ENCODE data around the gene PCDHGC4. TPM values are rescaled to one million over a fixed set of nuclear protein-coding genes. Genes with fewer than 3 reads are reported as not detected.
A peak's percentile ranks its signal among the peaks of the same experiment; 100 is the strongest.

PCDHGC4 gene
- total RNA-seq, 1 donor from 2014 or later: 2.8 TPM

DNA sequence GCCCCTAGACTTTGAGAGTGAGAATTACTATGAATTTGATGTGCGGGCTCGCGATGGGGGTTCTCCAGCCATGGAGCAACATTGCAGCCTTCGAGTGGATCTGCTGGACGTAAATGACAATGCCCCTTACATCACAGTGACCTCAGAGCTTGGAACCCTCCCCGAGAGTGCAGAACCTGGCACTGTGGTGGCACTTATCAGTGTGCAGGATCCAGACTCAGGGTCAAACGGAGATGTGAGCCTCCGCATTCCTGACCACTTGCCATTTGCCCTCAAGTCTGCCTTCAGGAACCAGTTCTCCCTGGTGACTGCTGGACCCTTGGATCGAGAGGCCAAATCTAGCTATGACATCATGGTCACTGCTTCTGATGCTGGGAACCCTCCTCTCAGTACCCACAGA lies 1.3 kb downstream of the PCDHGC4 start:
- H3K27me3 Mint-ChIP-seq (ENCODE audit: unreplicated experiment): no peaks in the 10 kb centered on the region
- peaks cover 27% of the 10 kb centered on the region for H3K4me1 Mint-ChIP-seq (ENCODE audit: unreplicated experiment)
- no peak overlapping the region for H3K27ac Mint-ChIP-seq (ENCODE audit: unreplicated experiment)
- peaks cover 23% of the 10 kb centered on the region for H3K36me3 Mint-ChIP-seq (ENCODE audit: unreplicated experiment)
- TF ChIP-seq, protein P1, sequence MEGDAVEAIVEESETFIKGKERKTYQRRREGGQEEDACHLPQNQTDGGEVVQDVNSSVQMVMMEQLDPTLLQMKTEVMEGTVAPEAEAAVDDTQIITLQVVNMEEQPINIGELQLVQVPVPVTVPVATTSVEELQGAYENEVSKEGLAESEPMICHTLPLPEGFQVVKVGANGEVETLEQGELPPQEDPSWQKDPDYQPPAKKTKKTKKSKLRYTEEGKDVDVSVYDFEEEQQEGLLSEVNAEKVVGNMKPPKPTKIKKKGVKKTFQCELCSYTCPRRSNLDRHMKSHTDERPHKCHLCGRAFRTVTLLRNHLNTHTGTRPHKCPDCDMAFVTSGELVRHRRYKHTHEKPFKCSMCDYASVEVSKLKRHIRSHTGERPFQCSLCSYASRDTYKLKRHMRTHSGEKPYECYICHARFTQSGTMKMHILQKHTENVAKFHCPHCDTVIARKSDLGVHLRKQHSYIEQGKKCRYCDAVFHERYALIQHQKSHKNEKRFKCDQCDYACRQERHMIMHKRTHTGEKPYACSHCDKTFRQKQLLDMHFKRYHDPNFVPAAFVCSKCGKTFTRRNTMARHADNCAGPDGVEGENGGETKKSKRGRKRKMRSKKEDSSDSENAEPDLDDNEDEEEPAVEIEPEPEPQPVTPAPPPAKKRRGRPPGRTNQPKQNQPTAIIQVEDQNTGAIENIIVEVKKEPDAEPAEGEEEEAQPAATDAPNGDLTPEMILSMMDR (IDR thresholded peaks at IDR 0.05): no peak
- H3K9me3 Mint-ChIP-seq (ENCODE audit: unreplicated experiment): no peaks in the 10 kb centered on the region
- DNase-seq (ENCODE audit: extremely low spot score, unreplicated experiment): peak; percentile 56
- H3K4me3 Mint-ChIP-seq (ENCODE audit: unreplicated experiment): no peak overlapping the region

DNA sequence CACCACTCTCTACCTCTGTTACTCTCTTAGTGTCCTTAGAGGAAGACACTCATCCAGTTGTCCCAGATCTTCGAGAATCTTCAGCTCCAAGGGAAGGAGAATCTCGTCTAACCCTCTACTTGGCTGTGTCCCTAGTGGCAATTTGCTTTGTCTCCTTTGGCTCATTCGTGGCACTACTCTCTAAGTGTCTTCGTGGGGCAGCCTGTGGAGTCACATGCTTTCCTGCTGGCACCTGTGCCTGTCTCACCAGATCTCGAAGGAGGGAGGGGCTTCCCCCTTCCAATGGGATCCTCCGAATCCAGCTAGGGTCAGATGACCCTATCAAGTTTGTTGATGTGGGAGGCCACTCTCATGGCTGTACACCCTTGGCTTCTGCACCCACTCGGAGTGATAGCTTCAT lies 2.3 kb downstream of the PCDHGC4 start:
- TF ChIP-seq, protein P1 (IDR thresholded peaks at IDR 0.05): no peak
- no peaks in the 10 kb centered on the region for H3K27me3 Mint-ChIP-seq (ENCODE audit: unreplicated experiment)
- H3K4me1 Mint-ChIP-seq (ENCODE audit: unreplicated experiment): peaks cover 27% of the 10 kb centered on the region
- peaks cover 24% of the 10 kb centered on the region for H3K36me3 Mint-ChIP-seq (ENCODE audit: unreplicated experiment)
- no peak overlapping the region for H3K4me3 Mint-ChIP-seq (ENCODE audit: unreplicated experiment)
- no peak overlapping the region for H3K27ac Mint-ChIP-seq (ENCODE audit: unreplicated experiment)
- peak; percentile 62 for DNase-seq (ENCODE audit: extremely low spot score, unreplicated experiment)
- H3K9me3 Mint-ChIP-seq (ENCODE audit: unreplicated experiment): no peaks in the 10 kb centered on the region

DNA sequence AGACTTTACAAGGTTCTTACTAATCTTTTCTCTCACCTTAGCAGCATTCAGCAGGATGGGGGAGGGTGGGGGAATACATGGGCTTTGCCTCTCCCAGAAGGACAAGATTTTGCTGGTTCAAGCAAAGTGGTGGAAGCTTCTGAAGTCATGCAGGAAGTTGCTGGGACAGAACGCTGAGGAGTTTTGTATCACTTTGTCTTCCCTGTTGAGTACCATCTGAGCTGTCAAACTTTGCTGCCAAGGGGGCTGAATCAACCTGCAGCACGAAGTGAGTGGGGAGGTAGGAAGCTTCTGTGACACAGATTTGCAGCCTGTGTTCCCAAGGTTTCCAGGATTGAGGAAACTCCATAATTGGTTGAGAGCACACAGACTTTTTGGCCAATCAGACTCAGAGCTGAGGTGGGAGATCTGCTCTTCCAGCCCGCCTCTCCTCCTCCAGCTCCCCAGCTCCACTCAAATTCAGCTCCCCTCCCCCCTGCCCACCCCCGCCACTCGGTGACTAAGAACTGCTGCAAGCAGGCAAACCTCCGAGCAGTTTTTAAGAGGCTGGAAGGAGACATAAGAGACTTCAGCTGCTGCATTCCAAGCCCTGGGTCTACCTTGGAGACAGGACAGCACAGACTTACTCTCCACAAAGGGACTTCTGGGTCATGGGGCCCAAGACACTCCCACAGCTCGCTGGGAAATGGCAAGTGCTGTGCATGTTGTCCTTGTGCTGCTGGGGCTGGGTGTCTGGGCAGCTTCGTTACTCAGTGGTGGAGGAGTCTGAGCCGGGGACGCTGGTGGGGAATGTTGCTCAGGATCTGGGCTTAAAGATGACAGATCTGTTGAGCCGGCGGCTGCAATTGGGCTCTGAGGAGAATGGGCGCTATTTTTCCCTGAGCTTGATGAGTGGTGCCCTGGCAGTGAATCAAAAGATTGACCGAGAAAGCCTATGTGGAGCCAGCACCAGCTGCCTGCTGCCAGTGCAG lies 4.0 kb downstream of the PCDHGC4 start, which contains the start of gene PCDHGC5:
Gene PCDHGC5 (plus strand): TSS at position 491 of the 971 bp plus-strand sequence. CDS start 160 bp downstream, at position 651.
- Mint-ChIP-seq H3K4me3 (ENCODE audit: unreplicated experiment) (no peak within 1 kb of the TSS), H3K36me3 (ENCODE audit: unreplicated experiment) (peaks cover 24% of the 10 kb centered on the region), H3K9me3 (ENCODE audit: unreplicated experiment) (no peaks in the 10 kb centered on the region), H3K27ac (ENCODE audit: unreplicated experiment) (peak within 1 kb of the TSS; percentile 14), H3K27me3 (ENCODE audit: unreplicated experiment) (no peaks in the 10 kb centered on the region), H3K4me1 (ENCODE audit: unreplicated experiment) (peaks cover 23% of the 10 kb centered on the region)
- TF ChIP-seq, protein P1 (IDR thresholded peaks at IDR 0.05): no peak
- DNase-seq (ENCODE audit: extremely low spot score, unreplicated experiment): no peak

DNA sequence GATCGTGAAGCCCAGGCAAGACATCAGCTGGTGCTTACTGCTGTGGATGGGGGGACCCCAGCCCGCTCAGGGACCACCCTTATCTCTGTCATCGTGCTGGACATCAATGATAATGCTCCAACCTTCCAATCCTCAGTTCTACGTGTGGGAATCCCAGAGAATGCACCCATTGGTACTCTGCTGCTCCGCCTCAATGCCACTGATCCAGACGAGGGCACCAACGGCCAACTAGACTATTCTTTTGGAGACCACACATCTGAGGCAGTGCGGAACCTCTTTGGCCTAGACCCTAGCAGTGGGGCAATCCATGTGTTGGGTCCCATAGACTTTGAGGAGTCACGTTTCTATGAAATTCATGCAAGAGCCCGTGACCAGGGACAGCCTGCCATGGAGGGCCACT lies 5.0 kb downstream of the PCDHGC4 start:
- DNase-seq (ENCODE audit: extremely low spot score, unreplicated experiment): no peak
- Mint-ChIP-seq H3K4me1 (ENCODE audit: unreplicated experiment) (peaks cover 26% of the 10 kb centered on the region), H3K9me3 (ENCODE audit: unreplicated experiment) (no peaks in the 10 kb centered on the region), H3K27me3 (ENCODE audit: unreplicated experiment) (no peaks in the 10 kb centered on the region), H3K27ac (ENCODE audit: unreplicated experiment) (no peak overlapping the region), H3K4me3 (ENCODE audit: unreplicated experiment) (no peak overlapping the region), H3K36me3 (ENCODE audit: unreplicated experiment) (peaks cover 24% of the 10 kb centered on the region)
- TF ChIP-seq, protein P1 (IDR thresholded peaks at IDR 0.05): no peak

DNA sequence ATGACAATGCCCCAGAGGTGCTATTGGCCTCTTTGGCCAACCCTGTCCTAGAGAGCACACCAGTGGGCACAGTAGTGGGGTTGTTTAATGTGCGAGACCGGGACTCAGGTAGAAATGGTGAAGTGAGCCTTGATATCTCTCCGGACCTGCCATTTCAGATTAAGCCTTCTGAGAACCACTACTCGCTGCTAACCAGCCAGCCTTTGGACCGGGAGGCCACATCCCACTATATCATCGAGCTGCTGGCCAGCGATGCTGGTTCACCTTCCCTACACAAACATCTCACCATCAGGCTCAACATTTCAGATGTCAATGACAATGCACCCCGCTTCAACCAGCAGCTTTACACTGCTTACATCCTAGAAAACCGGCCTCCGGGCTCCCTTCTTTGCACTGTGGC lies 5.4 kb downstream of the PCDHGC4 start:
- Mint-ChIP-seq H3K27me3 (ENCODE audit: unreplicated experiment) (no peaks in the 10 kb centered on the region), H3K9me3 (ENCODE audit: unreplicated experiment) (no peaks in the 10 kb centered on the region), H3K4me1 (ENCODE audit: unreplicated experiment) (peaks cover 29% of the 10 kb centered on the region), H3K27ac (ENCODE audit: unreplicated experiment) (no peak overlapping the region), H3K36me3 (ENCODE audit: unreplicated experiment) (peaks cover 23% of the 10 kb centered on the region), H3K4me3 (ENCODE audit: unreplicated experiment) (no peak overlapping the region)
- TF ChIP-seq, protein P1 (IDR thresholded peaks at IDR 0.05): no peak
- DNase-seq (ENCODE audit: extremely low spot score, unreplicated experiment): no peak
